ENCODE results near the gene TARDBP.

- TF ChIP-seq POLR2AphosphoS5 (IDR thresholded peaks at IDR 0.05; ENCODE audit: borderline replicate concordance, low read depth, low read length), result no peak
- no peak for TF ChIP-seq FOXP2 (optimal IDR thresholded peaks at IDR 0.05; ENCODE audit: control extremely low read depth, extremely low read length, insufficient read depth)
- no peak for TF ChIP-seq EZH2 (IDR thresholded peaks at IDR 0.05)
Observed at GRCh38 chr1:11045428-11046269, 33.2 kb downstream of the TARDBP start.

Data from SK-N-MC (cell line).